Left colon (tissue), 2 donors: ENCODE measurements around the gene MACROD2. TPM values are rescaled to one million over a fixed set of nuclear protein-coding genes. Genes with fewer than 3 reads are reported as not detected.

Experiments used
- ATAC-seq: fragments of 200-7000 bp; cut with Tn5 transposase; one replicate; pipeline ENCODE4 v1.9.1; 2020; ENCODE audit warnings: mild to moderate bottlenecking, moderate library complexity
- DNase-seq, 2 donors: peaks; one replicate each; pipeline ENCODE4 v3.0.0-alpha.2; 2020
- intact Hi-C, 2 donors: fragments of 100-400 bp; cut with DNase I in 1 of 2; cut with micrococcal nuclease in 1 of 2; formaldehyde crosslinking; loops; one replicate each; pipeline versions ENCODE4 v1.11.2 to v1.14.0; 2022; cut with DNase I, micrococcal nuclease
- total RNA-seq, 2 donors: library from RNA; stranded (reverse); fragmentation: NEBNext Ultra II Directional; extraction: Animal tissue kit (Norgen Biotek cat#: 25700); gene quantifications; one replicate each; pipeline ENCODE4 v1.2.1, GENCODE V29; 2021
- donor health status: DM: no; HTN: no; CAD: no.
- donor health status: DM: yes; HTN: yes; CAD: no.

The MACROD2 gene
- total RNA-seq, 2 donors from 2014 or later, result 5.2 to 6.6 TPM

DNA sequence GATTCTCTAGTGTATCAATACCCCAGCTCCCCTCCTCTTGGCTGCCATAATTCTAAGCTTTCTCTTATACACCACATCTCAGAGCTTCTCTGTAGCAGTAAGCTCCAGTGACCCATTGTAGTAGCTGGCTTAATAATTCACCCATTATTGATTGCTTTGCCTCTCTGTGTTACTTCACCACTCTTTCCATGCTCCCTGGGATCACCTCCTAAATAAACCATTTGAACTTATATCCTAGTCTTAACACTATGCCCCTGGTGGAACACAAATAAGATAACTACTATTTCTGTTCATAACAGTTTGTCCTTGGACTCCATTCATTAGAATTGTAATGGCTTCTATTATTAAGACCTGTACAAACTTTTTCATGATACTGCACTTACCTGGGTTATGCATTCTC is 1819.0 kb downstream of the MACROD2 start:
- DNase-seq, result no peak
- no peak for ATAC-seq
- intact Hi-C loops, result no loop called here

DNA sequence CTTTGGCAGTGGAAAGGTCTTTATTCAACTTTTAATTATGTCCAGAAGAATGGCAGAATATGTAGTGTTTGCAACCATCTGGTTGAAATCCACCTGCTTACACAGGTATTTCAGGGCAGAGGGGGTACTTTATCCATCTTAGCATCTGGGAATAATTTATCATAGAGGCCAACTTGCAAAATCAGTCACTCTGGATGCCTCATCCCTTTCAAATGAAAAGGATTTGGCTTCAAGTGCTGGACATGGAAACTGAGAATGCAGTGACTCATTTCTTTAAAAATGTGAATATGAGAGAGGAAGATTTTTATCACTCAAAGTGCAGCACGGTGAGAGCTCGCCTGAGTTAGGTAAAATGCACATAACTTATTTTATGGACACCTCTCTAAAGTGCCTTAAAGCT is 1819.6 kb downstream of the MACROD2 start:
- intact Hi-C loops, result no loop called here
- DNase-seq (no peak), ATAC-seq (no peak)

DNA sequence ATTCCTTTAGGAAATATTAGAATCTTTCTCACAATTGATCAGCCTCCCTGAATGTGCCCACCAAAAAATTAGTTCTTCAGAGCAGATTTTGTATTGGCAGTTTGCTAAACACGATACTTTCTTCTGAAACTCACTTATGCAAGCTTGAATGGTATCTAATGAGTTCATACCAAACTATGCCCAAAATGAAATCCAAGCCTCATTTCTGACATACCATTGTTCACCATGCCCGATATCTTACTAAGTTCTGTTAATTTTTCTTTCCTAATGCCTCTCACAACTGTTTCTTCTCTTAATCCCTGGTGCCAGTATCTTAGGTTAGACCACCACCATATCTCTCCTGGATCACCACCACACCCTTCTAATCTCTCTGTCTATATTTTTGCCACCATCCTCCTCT is 1822.0 kb downstream of the MACROD2 start:
- DNase-seq (no peak), ATAC-seq (no peak)
- intact Hi-C loops, result no loop called here

DNA sequence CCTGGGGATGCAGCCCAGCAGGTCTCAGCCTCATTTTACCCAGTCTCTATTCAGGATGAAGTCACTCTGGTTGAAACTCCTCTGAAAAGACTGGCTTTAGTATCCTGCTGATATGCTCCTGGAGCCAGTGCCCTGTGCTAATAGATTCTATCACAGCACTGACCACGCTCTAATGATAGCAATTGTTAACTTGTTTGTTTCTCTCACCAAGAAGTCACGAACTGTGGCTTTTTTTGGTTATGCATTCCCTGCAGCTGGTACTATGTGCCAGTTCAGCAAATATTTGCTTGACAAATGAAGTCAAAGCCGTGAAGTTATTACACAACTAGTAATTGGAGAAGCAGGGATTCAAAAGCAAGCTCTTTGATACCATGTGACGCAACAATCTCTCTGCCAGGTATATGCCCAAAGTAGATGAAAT is 1823.3 kb downstream of the MACROD2 start:
- intact Hi-C loops, result no loop called here
- no peak for ATAC-seq
- DNase-seq, result no peak

DNA sequence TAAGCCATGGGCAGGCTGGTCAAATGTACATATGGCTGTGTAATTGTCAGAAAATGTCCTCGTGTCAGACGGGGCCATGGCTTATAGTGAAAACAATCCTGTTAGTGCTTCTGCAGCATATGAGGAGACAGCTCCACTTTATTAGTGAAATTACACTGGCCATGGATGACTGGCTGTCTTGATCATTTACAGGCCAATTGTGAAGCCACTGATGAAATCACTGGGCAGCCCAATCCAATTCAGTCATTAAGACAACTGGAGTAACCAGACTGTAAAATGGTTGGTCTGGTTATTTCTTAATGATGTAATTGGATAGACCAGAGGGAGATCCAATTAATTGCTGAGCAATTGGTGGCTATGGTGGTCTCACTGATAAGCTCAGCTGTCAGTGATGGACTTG is 1828.4 kb downstream of the MACROD2 start:
- DNase-seq (no peak), ATAC-seq (no peak)
- intact Hi-C loops, result no loop called here

DNA sequence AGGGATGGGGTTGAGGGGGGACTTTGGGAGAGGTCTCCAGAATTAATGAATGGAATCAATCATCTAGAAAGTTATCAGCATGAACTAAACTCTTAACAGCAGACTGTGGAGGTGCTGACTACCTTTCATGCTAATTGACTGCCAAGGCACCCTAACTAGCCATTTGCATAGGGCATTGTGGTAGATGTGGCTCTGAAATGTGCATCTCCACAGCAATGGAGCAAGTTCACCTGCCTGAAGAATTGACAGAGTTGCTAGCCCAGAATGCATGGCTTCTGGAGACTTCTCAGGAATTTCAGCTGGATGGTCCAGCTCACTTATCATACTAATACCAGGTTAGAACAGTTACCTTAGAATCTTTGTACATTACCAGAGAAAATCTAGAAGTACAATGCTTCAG is 1832.3 kb downstream of the MACROD2 start:
- intact Hi-C loops, result no loop called here
- ATAC-seq (no peak), DNase-seq (no peak)

DNA sequence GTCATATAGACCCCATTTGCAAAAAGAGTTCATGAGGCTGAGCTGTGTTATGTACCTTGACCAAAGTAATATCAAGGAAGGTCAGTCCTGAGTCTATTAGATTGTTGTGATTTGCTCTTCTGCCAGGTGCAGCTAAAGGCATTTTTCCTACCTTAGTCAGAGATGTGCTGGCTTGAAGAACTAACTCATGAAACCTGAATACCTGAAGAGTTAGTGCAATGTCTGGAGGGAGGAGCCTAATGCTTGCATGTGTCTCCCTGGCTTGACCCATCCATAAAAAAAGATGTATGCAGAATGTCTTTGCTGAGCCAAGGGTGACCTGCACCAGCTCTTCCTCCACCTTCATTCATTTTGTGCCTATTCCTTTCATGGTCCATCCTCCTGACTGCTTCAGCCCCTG is 1835.9 kb downstream of the MACROD2 start:
- intact Hi-C loops, result no loop called here
- no peak for DNase-seq
- no peak for ATAC-seq

DNA sequence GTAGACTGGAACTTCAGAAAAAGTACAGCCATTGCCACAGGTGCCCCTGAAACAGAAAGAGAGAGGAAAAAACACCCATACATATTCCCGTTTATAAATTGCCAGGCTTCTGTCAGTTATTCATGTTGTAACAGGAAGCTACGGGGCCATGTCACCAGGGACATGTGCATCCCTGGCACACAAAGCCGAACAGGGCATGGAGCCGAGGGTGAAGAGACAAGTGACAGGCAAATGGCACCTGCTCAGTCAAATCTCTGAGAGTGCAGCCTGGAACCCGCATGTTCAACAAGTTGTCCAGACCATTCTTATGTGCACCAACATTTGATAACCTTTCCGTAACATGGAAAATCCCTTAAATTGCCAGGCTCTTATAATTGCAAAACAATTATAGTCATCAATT is 1837.2 kb downstream of the MACROD2 start:
- no peak for ATAC-seq
- intact Hi-C loops, result no loop called here
- no peak for DNase-seq

DNA sequence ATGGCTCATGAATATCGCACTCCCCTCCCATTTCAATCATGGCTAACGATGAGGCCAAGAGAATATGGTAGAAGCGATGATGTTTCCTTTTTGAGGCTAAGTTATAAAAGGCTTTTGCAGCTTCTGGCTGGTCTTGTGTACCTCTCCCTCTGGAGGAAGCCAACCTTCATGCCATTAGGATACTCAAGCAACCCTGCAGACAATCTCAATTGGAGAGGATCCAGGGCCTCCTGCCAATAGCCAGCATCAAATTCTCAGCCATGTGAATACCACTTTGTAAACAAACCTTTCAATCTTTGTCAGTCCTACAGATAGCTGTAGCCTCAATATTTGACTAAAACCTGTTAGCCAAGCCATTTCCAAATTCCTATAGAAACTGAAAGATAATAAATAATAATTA is 1839.5 kb downstream of the MACROD2 start:
- ATAC-seq, result no peak
- intact Hi-C loops, result no loop called here
- no peak for DNase-seq

DNA sequence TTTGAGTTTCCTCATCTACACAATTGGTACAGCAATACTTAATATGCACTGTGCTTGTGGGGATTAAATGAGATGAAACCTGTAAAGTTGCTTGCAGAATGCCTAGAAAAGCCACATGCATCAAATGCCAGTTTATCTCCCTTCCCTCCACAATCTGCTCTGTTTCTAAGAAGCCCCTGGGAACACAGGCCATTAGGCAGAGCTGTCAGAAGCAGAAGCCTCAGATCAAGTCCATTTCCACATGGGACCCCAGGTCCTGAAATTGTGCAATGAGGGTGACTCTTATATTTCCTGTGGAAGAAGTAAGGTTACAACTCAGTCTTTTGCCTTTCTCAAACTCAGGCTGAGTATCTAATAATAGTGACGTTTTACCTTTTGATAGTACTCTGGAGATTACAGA is 1840.5 kb downstream of the MACROD2 start:
- DNase-seq (no peak), ATAC-seq (no peak)
- intact Hi-C loops, result no loop called here

DNA sequence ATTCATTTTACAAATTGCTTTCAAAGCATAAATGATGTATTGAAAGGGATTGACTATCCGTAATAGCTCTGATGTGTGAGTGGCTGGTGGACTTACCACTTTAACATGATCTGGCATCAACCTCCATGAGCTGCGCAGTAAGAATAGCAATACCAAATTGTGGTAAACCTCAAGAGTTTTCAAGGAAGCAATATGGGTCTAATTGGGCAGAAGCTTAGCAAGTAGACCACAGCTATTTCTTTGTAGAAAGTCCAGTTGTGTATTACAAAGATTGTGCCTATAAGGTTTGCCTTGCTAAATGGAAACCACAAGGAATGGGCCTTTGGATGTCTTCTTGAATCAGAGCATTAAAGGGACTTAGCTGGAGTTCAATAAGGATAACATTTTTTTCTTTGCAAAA is 1841.3 kb downstream of the MACROD2 start:
- DNase-seq, result no peak
- intact Hi-C loops, result no loop called here
- ATAC-seq, result no peak

DNA sequence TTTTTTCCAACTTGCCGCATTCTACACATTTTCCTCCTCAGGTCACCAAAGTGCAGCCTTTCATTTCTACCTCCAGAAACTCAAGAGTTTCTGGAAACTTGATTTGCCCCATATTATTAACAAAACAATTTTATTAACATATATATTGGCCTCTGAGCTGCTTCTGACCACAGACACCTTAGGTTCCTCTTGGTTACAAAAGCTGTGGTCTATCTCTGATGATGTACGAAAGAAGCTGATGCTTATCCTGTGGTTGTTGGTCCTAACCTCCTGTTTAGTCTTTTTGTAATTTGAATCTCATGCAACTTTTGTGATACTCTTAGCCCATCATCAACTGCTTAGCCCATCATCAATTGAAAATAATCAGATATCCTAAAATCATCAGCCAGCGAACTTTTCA is 1842.2 kb downstream of the MACROD2 start:
- no peak for DNase-seq
- ATAC-seq, result no peak
- intact Hi-C loops, result no loop called here

DNA sequence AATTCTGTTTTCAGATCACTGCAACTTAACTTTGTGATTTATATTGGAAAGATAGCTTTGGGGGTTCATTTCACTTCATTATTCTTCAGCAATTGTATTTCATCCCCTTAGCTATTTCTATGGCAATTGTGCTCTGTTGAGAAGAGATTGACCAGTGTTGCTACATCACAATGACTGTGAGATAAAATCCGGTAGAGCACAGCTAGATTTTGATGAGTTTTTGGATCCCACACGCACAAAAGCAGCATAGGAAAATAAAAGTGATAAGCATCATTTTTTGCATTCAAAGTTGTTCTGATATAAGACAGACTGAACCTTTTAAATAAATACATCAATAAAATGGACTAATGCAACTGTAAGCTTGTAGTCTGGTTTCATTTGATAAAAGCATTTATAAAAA is 1843.2 kb downstream of the MACROD2 start:
- ATAC-seq (no peak), DNase-seq (no peak)
- intact Hi-C loops, result no loop called here

DNA sequence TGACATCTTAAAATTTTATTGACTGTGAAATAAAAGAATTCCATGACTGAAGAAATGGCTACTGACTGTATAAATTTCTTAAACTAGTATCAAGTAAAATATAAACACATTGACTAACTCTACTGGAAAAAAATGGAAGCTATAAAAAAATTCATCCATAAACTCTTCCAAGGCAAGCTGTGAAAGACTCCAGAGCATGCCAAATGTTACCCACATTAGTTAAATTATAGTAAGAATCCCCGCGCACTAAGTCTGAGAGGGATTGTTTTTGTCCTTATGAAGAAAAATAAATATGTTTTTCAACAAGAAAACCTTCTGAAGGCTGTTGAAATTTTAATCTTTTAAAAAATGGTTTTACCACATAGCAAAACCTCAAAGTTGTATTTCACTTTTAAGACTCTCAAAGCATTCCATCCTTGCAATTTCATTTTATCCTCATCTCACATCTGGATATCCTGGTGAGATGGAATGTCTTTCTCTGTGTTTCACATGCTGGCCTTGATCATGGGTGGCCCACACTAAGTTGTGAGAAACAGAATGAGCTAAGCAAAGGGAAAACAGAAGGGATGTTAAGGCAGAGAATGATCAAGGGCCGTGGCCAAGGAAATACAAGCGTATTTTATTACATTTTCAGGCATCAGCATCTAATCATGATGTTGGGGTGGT is 1845.5 kb downstream of the MACROD2 start:
- ATAC-seq, result no peak
- intact Hi-C loops, result no loop called here
- DNase-seq, result no peak

DNA sequence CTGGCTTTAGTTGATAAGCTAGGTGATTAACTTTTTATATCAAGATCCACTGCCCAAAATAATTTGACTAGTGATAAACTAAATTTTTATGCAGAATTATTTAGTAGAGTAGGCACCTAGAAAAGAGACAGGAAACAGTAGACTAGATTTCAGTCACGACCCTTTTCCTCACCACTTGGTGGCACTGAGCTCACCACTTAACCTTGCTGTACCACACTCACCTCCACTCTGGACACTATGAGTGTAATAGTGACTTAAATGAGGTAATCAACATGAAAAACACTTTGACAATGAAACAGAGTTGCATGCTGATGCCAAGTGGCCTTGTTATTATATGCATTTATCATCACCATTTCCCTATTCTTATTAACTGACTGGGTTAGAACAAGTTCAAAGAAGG is 1847.6 kb downstream of the MACROD2 start:
- no peak for ATAC-seq
- intact Hi-C loops, result no loop called here

DNA sequence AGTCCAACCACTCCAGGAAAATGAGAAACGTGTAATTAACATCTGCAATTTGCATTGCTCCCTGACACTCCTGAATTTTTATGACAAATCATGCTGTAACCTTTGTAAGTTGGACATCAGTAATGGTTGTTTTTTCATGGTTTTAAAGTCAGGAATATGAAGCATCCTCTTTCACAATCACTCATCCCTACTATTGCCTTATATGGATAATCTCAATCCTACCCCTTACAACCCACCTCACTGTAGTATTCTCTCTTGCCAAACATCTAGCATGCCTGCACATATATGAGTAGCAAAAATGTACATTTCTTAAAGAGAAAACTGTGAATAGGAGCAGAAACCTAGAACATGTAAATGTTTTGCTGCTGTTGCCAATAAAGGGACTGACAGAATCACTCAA is 1848.5 kb downstream of the MACROD2 start:
- intact Hi-C loops, result no loop called here
- no peak for ATAC-seq
- no peak for DNase-seq

More for the DNA sequence above, 1847.6 kb downstream of the MACROD2 start:
- no peak for DNase-seq

DNA sequence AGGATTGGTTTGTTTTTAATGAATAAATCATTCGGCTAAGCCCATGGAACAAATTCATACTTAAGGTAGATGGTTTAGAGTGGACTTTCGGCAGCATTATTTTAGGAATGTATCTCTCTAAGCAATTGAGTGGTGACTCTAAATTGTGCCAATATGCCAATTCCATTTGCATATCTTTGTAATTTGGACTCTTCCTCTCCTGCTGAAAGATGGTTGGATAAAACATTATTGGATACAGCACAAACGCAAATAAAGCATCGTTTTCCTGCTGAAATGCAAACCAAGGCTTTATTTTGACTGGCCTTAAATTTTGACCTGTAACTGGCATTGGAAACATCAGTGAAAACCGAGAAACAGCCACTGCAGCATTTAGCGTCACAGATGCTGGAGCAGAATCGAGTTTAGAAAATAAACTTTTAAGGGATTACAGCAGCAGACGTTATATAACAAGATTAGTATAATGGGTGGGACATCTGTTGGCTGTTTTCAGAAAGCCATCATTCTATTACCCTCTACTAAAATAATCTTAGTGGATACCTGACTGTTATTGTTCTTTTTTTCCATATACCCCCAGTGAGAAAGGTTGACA is 1852.0 kb downstream of the MACROD2 start:
- intact Hi-C loops, result no loop called here
- DNase-seq (no peak), ATAC-seq (no peak)

DNA sequence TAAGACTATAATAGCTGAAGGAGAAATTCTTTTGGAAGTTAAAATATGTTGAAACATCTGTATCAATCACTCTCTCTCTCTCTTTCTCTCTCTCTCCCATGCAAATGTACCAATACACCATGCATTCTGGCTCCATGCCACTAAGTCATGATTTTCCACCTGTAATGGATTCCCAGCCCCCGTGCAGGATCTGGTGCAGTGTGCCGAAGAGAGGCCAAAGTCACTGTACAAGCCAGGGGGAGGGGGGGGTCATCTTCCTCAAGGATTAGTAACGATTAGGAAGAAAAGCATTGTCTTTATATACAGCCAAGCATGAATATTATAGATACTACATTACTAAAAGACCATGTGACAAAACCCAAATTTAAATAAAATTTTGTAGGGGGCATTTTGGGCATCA is 1852.8 kb downstream of the MACROD2 start:
- DNase-seq, result no peak
- intact Hi-C loops, result no loop called here
- no peak for ATAC-seq

DNA sequence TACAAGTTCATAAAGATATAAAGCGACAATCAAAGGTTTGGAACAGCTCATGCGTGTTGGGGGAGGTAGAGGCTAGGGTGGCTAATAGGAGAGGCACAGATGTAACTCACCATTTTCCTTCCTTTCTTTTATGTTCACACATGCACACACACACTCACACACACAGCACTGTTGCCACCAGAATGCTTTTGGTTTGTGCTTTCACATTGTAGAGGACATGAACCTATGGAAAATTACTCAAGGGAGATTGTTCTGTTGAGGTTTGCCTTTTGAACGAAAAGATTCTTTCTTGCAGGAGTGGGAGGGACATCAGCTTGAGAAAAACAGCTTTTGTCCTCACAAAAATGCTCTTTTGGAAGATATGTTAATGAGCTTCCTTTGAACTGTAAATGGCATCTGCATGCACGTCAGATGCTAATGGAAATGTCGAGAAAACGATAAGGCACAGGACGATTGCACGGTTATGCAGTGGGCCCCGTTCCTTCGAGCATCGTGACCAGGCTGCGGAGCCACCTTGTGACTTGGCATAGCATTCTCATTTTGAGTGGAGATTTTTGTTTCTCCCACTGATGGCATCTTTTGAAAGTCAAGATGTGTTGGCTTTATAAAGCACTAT is 1853.8 kb downstream of the MACROD2 start:
- DNase-seq (no peak), ATAC-seq (no peak)
- intact Hi-C loops, result no loop called here

DNA sequence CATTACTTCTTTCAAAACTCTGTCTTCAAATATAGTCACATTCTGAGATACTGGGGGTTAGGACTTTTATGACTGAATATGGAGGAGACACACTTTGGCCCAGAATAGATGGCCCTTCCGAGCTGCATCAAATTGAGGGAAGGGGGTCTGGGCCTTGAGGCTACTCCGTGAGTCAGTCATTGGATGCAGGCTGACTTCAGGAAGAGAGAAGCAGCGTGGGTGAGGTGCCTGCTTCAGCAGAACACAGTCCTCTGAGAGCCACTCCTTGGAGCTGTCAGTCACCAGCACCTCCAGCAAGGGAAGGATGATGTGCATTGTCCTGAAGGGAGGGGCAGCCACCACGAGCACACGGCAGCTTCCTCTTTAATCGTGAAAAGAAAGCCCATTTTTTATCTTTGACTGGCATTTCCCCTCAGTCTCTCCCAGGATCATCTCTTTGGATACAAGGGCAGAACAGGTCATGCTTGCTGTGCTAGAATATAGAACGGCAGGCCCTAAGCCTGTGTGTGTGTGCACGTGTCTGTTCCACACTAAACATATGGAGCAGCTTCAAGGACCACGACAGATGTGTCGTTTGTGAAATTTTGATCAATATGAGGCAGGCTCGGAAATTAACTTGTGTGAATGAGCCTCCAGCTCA is 1856.4 kb downstream of the MACROD2 start:
- intact Hi-C loops, result no loop called here
- DNase-seq, result no peak
- no peak for ATAC-seq
